Trophoblast cell (in vitro differentiated cells and primary cell): ENCODE data around the gene PRLR.

Experiments
- DNase-seq, 2 donors: peaks; one replicate each; pipeline ENCODE4 v3.0.0-alpha.2; 2016
- H2AFZ ChIP-seq: 2 replicates; pipeline ENCODE4 v1.6.1; 2013; ENCODE audit warnings: low read length, moderate library complexity, mild to moderate bottlenecking; ENCODE audit not compliant: insufficient read depth, poor library complexity
- H2AK5ac ChIP-seq: 2 replicates; pipeline ENCODE4 v1.6.1; 2013; ENCODE audit warnings: mild to moderate bottlenecking, low read length
- H2BK120ac ChIP-seq: 2 replicates; pipeline ENCODE4 v1.6.1; 2013; ENCODE audit warnings: low read length, mild to moderate bottlenecking, moderate library complexity; ENCODE audit not compliant: insufficient read depth, poor library complexity
- H2BK12ac ChIP-seq: 2 replicates; pipeline ENCODE4 v1.6.1; 2013; ENCODE audit warnings: mild to moderate bottlenecking, low read length, moderate library complexity
- H2BK5ac ChIP-seq: 2 replicates; pipeline ENCODE4 v1.6.1; 2013; ENCODE audit warnings: low read length, low read depth, moderate library complexity, mild to moderate bottlenecking; ENCODE audit not compliant: poor library complexity
- H3K14ac ChIP-seq: 2 replicates; pipeline ENCODE4 v1.6.1; 2013; ENCODE audit warnings: mild to moderate bottlenecking, low read length
- H3K18ac ChIP-seq: 2 replicates; pipeline ENCODE4 v1.6.1; 2013; ENCODE audit warnings: mild to moderate bottlenecking, low read length
- H3K23ac ChIP-seq: 2 replicates; pipeline ENCODE4 v1.6.1; 2013; ENCODE audit warnings: low read length
- H3K27ac ChIP-seq: 2 replicates; pipeline ENCODE4 v1.5.1; 2013; ENCODE audit warnings: low read depth, mild to moderate bottlenecking, inconsistent platforms, low read length, moderate library complexity
- H3K27me3 ChIP-seq: 2 replicates; pipeline ENCODE4 v1.6.1; 2013; ENCODE audit warnings: inconsistent platforms, mild to moderate bottlenecking, low read length, moderate library complexity; ENCODE audit not compliant: insufficient read depth
- H3K36me3 ChIP-seq, 2 experiments: 1 replicate in 1 of 2; 2 replicates in 1 of 2; pipeline ENCODE4 v1.6.1; 2013; ENCODE audit warnings: low read length in 2 of 2, mild to moderate bottlenecking in 2 of 2, moderate library complexity in 1 of 2; ENCODE audit not compliant: insufficient read depth in 2 of 2, control insufficient read depth in 1 of 2
- H3K4ac ChIP-seq: 2 replicates; pipeline ENCODE4 v1.6.1; 2013; ENCODE audit warnings: low read depth, mild to moderate bottlenecking, low read length, moderate library complexity
- H3K4me1 ChIP-seq, 2 experiments: 1 replicate in 1 of 2; 2 replicates in 1 of 2; pipeline ENCODE4 v1.6.1; 2013; ENCODE audit warnings: low read length in 2 of 2, mild to moderate bottlenecking in 2 of 2, moderate library complexity in 1 of 2; ENCODE audit not compliant: insufficient read depth in 2 of 2, control insufficient read depth in 1 of 2
- H3K4me2 ChIP-seq: 2 replicates; pipeline ENCODE4 v1.6.1; 2013; ENCODE audit warnings: inconsistent platforms, mild to moderate bottlenecking, low read length, moderate library complexity
- H3K4me3 ChIP-seq: 2 replicates; pipeline ENCODE4 v1.5.1; 2013; ENCODE audit warnings: mild to moderate bottlenecking, low read depth, low read length, inconsistent platforms
- H3K79me1 ChIP-seq: one replicate; pipeline ENCODE4 v1.6.1; 2013; ENCODE audit warnings: low read length
- H3K79me2 ChIP-seq: 2 replicates; pipeline ENCODE4 v1.6.1; 2013; ENCODE audit warnings: low read length, mild to moderate bottlenecking; ENCODE audit not compliant: control insufficient read depth, insufficient read depth, poor library complexity
- H3K9ac ChIP-seq: 2 replicates; pipeline ENCODE4 v1.6.1; 2013; ENCODE audit warnings: mild to moderate bottlenecking, low read length
- H3K9me3 ChIP-seq: 2 replicates; pipeline ENCODE4 v1.6.1; 2013; ENCODE audit warnings: low read depth, mild to moderate bottlenecking, control low read depth, inconsistent platforms, low read length; ENCODE audit not compliant: insufficient read depth
- H4K12ac ChIP-seq: 2 replicates; pipeline ENCODE4 v1.6.1; 2013; ENCODE audit warnings: low read depth, mild to moderate bottlenecking, low read length, moderate library complexity
- H4K8ac ChIP-seq: 2 replicates; pipeline ENCODE4 v1.6.1; 2013; ENCODE audit warnings: low read depth, mild to moderate bottlenecking, low read length, moderate library complexity
- H4K91ac ChIP-seq: one replicate; pipeline ENCODE4 v1.6.1; 2013; ENCODE audit warnings: low read depth, mild to moderate bottlenecking, low read length, moderate library complexity
- WGBS: extraction: QIAGEN DNeasy Blood & Tissue Kit; methylation state at CpG from one replicate; pipeline ENCODE4 v1.1.7; 2013; ENCODE audit warnings: missing lambda C conversion rate; ENCODE audit not compliant: insufficient read length, insufficient coverage; ENCODE audit errors: extremely low coverage; 5-methylcytosine and 5-hydroxymethylcytosine counted together

Gene PRLR

DNA sequence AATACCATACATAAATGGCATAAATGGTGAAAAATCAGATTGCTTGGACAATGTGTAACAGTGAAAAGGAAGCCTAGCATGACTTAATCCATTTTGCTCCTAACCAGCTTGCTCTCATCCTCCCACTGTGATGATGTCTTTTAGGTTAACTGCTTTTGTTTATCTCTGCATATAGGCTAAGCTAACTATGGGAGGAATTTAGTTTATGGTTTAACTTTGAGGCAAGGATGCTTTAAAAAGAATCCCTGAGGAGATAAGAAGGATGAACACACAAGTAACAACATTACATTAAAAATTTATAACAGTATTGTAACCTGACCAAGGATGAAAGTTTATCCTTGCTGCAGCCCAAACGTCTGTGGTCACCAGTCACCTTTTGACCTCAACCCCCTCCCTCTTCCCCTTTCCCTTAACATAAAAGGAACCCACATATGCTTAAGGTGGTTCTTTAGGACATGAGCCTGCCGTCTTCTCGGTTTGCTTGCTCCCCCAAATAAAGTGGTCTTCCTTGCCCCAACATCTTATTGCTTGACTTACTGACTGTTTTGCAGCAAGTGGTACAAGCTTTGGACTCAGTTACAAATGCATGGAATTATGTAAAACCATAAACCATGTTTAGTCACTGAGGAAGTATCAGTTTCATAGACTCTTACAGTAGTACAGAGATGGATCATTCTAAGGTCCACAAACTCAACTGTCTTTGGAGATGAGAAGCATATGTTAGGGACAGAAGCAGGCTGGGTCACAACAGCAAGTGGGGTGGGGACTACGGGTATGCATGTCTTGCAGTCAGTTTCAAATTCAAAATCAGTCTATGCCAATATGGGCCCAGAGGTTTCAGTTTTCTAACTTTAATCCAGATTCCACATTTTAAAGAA is 213.9 kb downstream of the PRLR start:
- H3K4me2 ChIP-seq: no peak overlapping the region
- H2BK5ac ChIP-seq: no peak overlapping the region
- H3K9me3 ChIP-seq: no peaks in the 10 kb centered on the region
- H3K4me1 ChIP-seq: no peaks in the 10 kb centered on the region
- no peak for DNase-seq
- H3K27ac ChIP-seq: no peak overlapping the region
- no peaks in the 10 kb centered on the region for H3K36me3 ChIP-seq
- H2BK120ac ChIP-seq: no peak overlapping the region
- no peak overlapping the region for H3K18ac ChIP-seq
- no peak overlapping the region for H4K12ac ChIP-seq
- no peak overlapping the region for H3K14ac ChIP-seq
- no peaks in the 10 kb centered on the region for H3K79me1 ChIP-seq
- H3K23ac ChIP-seq: no peak overlapping the region
- H4K91ac ChIP-seq: no peak overlapping the region
- H3K4ac ChIP-seq: no peak overlapping the region
- H2AFZ ChIP-seq: no peak overlapping the region
- H3K9ac ChIP-seq: no peak overlapping the region
- no peak overlapping the region for H4K8ac ChIP-seq
- no peak overlapping the region for H3K4me3 ChIP-seq
- H3K27me3 ChIP-seq: no peaks in the 10 kb centered on the region
- no peaks in the 10 kb centered on the region for H3K79me2 ChIP-seq
- WGBS: no CpG with 5 or more reads among the region's 4 CpGs
- H2AK5ac ChIP-seq: no peak overlapping the region
- H2BK12ac ChIP-seq: no peak overlapping the region

DNA sequence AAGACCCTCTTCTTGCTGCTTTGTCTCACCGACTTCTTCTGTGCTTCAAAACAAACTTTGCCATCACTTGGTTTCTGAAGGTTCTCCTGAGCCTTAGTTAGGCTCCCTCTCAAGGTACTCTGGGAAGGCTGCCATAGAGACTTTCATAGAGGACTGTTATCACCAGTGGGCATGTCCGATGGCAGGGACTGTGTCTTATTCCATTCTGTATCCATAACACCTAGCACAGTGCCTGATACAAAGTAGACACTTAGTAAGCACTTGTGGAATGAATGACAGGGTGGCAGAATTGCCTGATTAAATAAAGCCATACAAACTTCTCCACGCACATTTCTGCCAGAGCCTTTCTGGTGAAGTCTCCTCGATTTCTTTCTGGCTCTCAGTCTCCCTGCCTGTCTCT is 215.2 kb downstream of the PRLR start:
- Histone ChIP-seq H2AK5ac (no peak overlapping the region), H3K36me3 (no peaks in the 10 kb centered on the region), H3K79me1 (no peaks in the 10 kb centered on the region), H4K8ac (no peak overlapping the region), H2BK5ac (no peak overlapping the region), H3K79me2 (no peaks in the 10 kb centered on the region), H3K9ac (no peak overlapping the region), H2AFZ (no peak overlapping the region), H3K23ac (no peak overlapping the region), H4K91ac (no peak overlapping the region), H2BK12ac (no peak overlapping the region), H3K9me3 (no peaks in the 10 kb centered on the region), H2BK120ac (no peak overlapping the region), H3K18ac (no peak overlapping the region), H4K12ac (no peak overlapping the region), H3K27me3 (no peaks in the 10 kb centered on the region), H3K14ac (no peak overlapping the region), H3K4me1 (no peaks in the 10 kb centered on the region), H3K4ac (no peak overlapping the region), H3K4me3 (no peak overlapping the region), H3K27ac (no peak overlapping the region), H3K4me2 (no peak overlapping the region)
- DNase-seq: no peak
- no CpG with 5 or more reads among the region's 4 CpGs for WGBS

DNA sequence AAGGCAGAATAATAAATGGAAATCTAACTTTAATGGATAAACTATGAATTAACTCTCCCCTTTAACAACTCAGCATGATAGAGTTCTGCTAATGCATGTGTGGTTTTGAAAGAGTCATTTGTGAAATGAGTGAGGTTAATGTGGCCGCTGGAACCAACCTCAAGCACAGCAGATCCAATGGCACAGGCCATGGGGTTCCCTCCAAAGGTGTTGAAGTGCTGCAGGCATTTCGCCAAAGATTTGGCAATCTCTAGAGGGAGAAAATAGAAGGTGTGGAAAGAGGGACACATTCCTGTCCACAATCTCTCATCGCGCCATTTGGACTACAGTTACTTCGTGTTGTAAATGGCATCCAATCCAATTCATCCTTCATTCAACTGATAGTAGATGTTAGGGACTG is 217.5 kb downstream of the PRLR start:
- Histone ChIP-seq H3K4me3 (no peak overlapping the region), H4K91ac (no peak overlapping the region), H2BK120ac (no peak overlapping the region), H3K27ac (no peak overlapping the region), H2BK5ac (no peak overlapping the region), H2AK5ac (no peak overlapping the region), H3K79me1 (no peaks in the 10 kb centered on the region), H3K4me2 (no peak overlapping the region), H3K18ac (no peak overlapping the region), H3K9me3 (no peaks in the 10 kb centered on the region), H3K79me2 (no peaks in the 10 kb centered on the region), H3K23ac (no peak overlapping the region), H3K14ac (no peak overlapping the region), H3K36me3 (no peaks in the 10 kb centered on the region), H3K9ac (no peak overlapping the region), H4K12ac (no peak overlapping the region), H3K4me1 (no peaks in the 10 kb centered on the region), H2AFZ (no peak overlapping the region), H4K8ac (no peak overlapping the region), H2BK12ac (no peak overlapping the region), H3K27me3 (no peaks in the 10 kb centered on the region), H3K4ac (no peak overlapping the region)
- no CpG with 5 or more reads among the region's 5 CpGs for WGBS
- no peak for DNase-seq

DNA sequence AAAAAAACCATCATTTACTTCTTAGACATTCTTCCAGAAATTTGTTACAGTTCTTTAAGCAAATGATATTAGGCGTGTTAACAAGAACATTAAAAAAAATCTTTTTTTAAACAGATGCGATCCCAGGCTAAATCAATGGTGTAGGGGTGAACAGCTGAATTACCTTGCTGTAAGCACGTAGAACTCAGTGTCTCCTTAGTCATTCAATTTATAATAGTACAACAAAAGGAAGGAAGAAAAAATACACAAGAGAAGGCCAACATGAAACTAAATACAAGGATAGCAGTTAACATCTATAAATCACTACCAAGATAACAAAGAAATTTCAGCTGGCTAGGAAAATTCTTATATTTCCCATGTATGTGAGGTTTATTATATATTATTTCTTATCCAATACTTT is 217.9 kb downstream of the PRLR start:
- no peak overlapping the region for H2BK5ac ChIP-seq
- no peak overlapping the region for H4K12ac ChIP-seq
- no peak overlapping the region for H3K4me2 ChIP-seq
- H3K4me3 ChIP-seq: no peak overlapping the region
- H3K27me3 ChIP-seq: no peaks in the 10 kb centered on the region
- no peaks in the 10 kb centered on the region for H3K36me3 ChIP-seq
- no CpG with 5 or more reads among the region's 3 CpGs for WGBS
- no peaks in the 10 kb centered on the region for H3K9me3 ChIP-seq
- H3K4me1 ChIP-seq: no peaks in the 10 kb centered on the region
- no peaks in the 10 kb centered on the region for H3K79me1 ChIP-seq
- no peak overlapping the region for H4K8ac ChIP-seq
- no peak overlapping the region for H2AFZ ChIP-seq
- no peak overlapping the region for H2BK12ac ChIP-seq
- H3K14ac ChIP-seq: no peak overlapping the region
- H3K27ac ChIP-seq: no peak overlapping the region
- H2BK120ac ChIP-seq: no peak overlapping the region
- H3K9ac ChIP-seq: no peak overlapping the region
- no peak overlapping the region for H4K91ac ChIP-seq
- no peak overlapping the region for H3K4ac ChIP-seq
- H3K18ac ChIP-seq: no peak overlapping the region
- no peak for DNase-seq
- no peak overlapping the region for H3K23ac ChIP-seq
- no peaks in the 10 kb centered on the region for H3K79me2 ChIP-seq
- H2AK5ac ChIP-seq: no peak overlapping the region
